GM18505 (cell line): ENCODE measurements around the gene FBXL7.

Experiments
- ATAC-seq: cut with Tn5 transposase; IDR thresholded peaks from one replicate; pipeline ENCODE4 v1.9.1; 2021; ENCODE audit not compliant: unreplicated experiment
- POLR2A ChIP-seq: IDR thresholded peaks from 4 replicates; pipeline ENCODE4 v1.6.1; 2011; ENCODE audit warnings: borderline replicate concordance; ENCODE audit not compliant: insufficient read depth, insufficient read length; ENCODE audit errors: extremely low read depth

FBXL7 gene

DNA sequence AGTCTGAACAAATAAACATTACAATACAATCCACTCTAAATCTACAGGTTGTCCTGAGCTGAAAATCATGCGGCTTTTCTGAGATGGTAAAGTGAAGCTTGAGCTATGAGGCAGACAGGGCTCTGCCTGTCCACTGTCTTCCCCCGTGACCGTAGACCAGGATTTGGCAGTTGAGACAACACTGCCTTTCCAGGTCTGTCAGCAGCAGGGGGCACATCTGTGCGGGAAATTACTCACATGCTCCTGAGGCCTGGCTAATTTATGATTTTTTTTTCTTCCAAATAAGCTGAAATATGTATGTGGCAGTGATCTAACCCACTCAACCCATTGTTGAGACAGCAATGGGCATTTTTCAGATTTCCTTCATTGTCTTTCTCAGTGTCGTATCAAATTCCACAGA is 307.9 kb downstream of the FBXL7 start:
- no peak for TF ChIP-seq POLR2A
- ATAC-seq: no peak

DNA sequence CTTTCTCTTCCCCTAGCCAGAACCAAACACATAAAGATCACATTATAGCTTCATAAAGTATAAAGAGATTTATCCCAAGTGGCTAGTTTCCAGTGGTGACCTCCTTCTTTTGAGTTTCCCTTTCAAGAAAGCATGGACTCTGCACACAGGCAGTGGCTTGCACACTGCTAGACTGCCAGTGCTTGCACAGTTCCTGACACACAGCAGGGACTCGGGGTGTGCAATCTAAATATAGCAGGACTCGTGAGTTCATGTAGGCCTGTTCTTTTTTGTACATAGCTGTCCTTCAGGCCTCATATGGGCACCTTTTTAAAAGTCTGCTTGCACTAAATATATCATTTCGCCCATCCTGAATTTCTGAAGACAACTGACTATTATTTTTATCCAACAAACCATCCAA is 308.6 kb downstream of the FBXL7 start:
- ATAC-seq: no peak
- TF ChIP-seq POLR2A: no peak

DNA sequence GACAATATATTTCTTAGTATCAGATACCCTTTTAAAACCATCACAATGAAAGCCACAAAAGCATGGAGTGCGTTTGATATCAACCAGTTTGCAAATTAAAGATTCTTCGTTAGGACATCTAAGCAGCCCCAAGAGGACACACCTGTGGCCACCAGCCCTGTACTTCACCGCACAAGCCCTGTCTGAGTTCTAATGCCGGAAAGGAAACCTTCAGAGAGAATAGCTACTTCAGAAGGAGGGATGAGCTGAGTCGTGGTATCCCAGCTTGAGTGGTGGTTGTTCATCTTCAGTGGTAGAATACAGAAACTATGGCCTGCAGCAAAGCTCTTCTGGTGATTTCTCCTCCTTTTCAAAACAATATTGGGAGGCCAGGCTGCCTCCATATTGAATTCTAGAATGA is 319.6 kb downstream of the FBXL7 start:
- TF ChIP-seq POLR2A: no peak
- ATAC-seq: no peak

DNA sequence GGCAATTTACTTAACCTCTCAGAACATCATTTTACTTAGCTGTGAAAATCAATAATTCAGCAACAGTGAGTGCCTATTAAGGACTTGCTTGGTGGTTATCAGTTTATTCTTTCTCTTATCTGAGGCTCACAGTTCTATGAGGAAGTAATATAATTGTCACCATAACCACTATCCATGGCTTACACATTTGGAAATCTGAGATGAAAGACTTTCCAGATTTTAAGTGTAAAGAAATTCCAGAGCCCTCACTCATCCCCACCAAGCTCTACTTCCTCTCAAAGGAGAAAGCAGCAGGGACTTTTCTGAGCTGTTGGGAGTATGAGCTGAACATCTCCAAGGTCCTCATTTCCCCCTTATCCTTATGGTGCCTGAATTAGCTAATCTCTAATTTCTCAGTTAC is 321.5 kb downstream of the FBXL7 start:
- no peak for ATAC-seq
- TF ChIP-seq POLR2A: no peak

DNA sequence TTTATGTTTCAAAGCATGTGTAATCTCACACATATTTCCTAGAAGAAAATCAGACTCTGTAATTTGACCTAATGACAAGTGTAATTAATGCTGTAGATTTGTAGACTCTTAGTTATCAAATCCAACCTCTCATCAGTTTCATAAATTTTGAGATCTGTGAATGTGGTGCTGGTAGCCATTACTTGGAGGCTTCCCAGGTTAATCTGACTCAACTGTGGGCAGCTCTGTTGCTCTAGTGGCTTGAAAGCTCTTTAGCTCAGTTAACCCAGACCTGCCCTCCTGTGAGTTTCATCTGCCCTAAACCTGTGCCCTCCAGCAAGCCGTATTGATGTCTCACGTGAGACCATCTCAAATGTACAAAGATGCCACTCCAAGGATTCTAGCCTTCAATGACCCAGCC is 323.4 kb downstream of the FBXL7 start:
- no peak for ATAC-seq
- no peak for TF ChIP-seq POLR2A

DNA sequence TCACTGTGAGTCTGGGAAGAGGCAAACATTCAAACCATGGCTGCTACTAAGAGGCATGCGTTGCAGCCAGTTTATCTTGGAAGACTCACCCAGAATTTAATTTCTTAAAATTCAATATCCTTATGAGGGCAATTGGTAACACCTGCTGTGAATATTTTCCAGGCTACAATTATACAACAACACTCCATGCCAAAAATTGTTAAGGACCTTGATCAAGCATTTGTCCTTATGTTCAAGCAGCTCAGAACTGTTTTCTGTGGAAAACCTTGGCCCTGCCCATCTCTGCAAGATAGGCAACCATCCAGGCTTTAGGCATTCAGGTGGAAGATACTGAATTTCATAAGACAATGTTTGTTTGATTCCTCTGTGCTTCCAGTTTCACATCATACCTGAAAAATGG is 327.8 kb downstream of the FBXL7 start:
- TF ChIP-seq POLR2A: no peak
- ATAC-seq: no peak

DNA sequence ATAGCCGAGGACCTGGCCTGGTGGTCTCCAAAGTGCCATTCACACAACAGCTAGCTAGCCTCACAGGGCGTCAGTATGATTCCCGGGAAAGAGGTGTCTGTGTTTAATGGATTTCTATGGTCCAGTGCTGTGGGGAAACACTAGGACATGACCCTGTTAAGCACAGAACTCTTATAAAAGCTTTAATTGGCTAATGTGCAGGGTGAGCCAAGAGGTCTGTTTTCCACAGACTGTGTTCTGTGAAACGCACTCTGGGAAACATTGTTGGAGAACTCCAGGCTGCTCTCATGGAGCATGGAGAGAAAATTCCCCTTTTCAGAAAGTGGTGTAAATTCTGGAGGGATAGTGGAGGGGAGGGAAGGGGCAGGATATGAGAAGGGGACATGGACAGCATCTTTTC is 331.4 kb downstream of the FBXL7 start:
- no peak for ATAC-seq
- TF ChIP-seq POLR2A: no peak

DNA sequence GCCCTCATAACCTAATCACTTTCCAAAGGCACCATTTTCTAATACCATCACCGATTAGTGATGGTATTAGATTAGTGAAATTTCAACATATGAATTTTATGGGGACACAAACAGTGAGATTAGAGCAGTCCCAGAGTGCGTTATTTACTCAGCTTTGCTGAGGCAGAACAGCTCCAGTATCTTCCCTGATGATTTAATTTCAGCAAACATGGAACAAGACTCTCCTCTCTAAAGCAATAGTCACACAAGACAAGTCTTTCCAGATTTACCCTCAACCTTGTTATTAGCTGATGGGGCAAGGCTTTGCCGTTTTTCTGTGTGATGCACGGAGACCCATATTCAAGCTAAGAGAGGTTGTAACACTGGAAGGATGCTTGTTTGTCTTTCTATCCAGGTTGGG is 333.4 kb downstream of the FBXL7 start:
- no peak for TF ChIP-seq POLR2A
- no peak for ATAC-seq

DNA sequence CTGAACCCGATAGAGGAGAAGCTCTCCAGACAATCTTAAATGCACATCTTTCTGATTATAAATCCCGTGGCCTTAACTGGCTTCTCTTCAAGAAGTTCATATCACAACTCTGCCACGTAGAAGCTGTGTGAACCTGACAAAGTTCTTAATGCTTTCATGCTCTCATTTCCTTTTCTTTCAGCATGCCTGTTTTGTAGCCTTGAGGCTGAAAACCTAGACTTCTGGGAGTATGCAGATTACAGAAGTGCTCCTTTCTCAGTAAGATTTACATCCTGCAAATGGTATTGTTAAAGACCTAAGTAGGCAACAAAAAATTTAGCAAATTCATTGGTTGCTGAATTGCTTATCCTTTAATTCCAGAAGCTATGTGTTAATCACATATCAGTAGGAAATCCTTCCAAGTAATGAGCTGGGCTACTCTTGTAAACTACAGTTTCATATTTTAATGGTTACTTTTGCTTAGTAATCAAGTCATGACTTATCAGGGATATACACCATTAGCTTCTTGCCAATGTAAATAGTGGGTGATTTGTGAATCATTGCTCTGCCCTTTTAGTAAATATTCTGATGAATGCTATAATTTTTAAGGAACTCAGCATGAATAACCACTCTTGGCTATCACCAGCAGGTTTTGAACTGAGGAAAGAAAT is 334.7 kb downstream of the FBXL7 start:
- no peak for ATAC-seq
- TF ChIP-seq POLR2A: no peak

DNA sequence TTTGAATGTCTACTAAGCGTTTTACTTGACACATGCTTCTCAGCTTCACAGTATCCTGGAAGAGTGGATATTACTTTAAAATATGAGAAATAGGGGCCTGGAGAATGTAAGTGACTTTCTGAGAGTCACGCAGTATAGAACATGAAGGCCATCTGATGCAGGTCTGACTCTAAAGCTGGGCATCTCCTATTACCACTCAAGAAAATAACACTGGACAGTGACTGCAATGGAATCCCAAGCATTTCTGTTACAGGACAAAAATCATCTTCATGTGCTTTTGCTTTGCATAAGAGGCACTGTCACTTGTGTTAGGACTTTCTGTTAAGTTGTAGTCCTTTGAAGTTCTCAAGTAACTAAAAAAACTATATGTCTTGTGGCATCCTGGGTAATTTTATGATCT is 335.5 kb downstream of the FBXL7 start:
- no peak for ATAC-seq
- TF ChIP-seq POLR2A: no peak

DNA sequence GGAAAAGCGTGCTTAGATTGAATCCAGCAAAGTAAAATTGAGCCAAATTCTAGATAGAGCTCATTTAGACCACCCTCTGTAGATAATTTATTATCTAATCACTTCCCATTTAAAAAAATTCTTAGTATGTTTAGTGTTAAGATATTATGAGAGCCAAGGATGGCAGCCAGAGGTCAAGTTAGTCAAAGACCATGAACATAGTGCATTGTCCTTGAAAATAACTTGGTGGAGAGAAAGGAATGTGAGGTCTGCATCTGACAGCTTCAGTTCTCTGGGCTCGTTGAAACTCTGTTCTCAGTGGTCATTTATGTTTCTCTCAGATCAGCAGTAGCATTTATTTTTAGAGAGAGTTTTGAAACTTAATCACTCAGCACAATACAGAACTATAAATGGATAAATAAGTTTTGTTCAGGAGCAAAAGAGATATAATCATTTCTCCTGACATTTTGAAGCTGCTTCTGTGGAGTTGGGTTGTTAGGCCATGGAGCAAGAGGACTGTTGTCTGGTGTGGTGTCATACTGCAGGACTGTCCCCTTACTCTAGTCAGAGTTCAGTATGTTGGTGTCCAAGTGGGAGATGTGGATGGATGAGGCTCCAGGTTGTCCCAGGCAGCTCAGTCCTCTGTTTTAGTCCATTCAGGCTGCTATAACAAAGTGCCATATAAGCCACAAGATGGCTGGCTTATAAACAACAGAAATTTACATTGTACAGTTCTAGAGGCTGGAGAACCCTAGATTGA is 337.7 kb downstream of the FBXL7 start:
- ATAC-seq: no peak
- no peak for TF ChIP-seq POLR2A

DNA sequence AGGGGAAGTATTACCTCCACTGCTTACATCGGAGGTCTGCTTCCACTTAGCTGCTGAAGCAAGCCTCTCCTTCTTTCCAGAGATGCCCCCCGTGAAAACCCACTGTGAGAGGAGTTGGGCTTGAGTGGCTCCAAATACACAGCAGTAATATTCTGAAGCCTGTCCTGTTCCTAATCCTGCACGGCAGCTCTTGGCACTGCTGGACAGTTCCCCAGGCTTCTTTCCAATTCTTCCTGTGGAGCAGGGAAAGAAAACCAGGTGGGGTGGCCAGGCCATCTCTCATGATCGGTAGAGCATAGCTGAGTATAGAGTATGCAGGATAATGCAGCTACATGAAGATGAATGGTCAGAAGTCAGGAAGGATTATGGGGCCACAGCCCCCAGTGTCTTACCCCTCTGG is 344.3 kb downstream of the FBXL7 start:
- ATAC-seq: no peak
- no peak for TF ChIP-seq POLR2A

DNA sequence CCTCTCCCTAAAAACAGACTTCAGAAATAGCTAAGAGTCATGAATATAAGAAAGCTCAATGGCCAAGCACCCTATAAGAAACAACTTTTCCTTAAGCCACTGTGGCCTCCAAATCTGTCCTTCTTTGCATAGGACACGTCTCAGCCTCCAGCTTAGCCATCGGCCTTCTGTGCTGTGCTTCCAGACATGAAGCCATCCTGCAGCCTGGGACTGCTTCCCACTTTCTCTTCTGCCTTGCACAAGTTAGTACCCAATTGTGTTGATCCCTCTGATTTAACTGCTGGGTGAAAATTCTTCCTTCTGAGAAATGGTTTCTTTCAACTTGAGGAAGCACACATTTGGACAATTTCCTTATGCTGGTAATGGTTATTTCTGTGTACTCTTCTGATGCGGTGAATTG is 344.9 kb downstream of the FBXL7 start:
- no peak for ATAC-seq
- TF ChIP-seq POLR2A: no peak

DNA sequence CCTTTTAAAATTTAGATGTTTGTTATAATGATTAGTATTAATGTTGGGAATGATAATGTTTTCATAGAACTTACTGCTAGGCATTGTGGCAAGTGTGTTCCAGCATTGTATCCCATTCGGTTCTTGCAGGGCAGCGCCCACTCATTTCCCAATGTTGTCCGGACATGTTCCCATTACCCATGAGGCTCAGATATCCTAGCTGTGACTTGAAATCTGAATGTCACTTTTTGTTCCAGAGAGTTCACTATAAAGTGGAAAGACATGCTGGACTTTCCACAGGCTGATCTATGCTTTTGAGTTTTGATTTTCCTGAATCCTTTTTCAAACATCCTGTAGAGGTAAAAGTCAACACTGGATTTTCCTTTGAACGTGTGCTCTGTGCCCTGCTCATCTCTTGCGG is 350.6 kb downstream of the FBXL7 start:
- no peak for TF ChIP-seq POLR2A
- ATAC-seq: no peak
